PFSK-1 (cell line): ENCODE measurements around the gene TP53RK.

Source experiments
- POLR2AphosphoS5 ChIP-seq: IDR thresholded peaks from 2 replicates; pipeline ENCODE4 v1.6.1; 2012; ENCODE audit warnings: low read depth, mild to moderate bottlenecking, control low read depth, low read length, moderate library complexity
- TF ChIP-seq, protein P1 (sequence below), 2 experiments: IDR thresholded peaks; 2 replicates each; pipeline versions ENCODE4 v1.6.1 to v1.8.0; 2011 to 2012; ENCODE audit warnings: low read depth in 2 of 2, low read length in 2 of 2, control low read depth in 1 of 2, inconsistent platforms in 1 of 2, mild to moderate bottlenecking in 1 of 2, moderate library complexity in 1 of 2; ENCODE audit not compliant: insufficient read depth in 1 of 2

DNA sequence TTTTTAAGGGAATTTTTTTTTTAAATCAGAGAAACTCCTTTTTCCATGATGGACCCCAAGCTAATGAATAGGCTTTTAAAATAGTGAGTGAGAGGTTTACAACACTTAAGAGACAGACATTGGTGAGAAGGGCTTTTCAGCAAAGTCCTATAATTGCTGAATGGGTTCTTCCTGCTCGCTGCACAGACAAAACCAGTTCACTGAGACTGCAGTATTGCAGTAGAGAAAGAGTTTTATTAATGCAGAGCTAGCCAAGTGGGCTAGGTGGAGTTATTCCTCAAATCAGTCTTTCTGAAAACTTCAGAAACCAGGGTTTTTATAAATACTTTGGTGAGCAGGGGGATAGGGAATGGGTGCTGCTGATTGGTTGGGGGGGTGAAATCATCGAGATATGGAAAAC, 17.0 kb upstream of the TP53RK start:
- TF ChIP-seq POLR2AphosphoS5: no peak
- TF ChIP-seq, protein P1, sequence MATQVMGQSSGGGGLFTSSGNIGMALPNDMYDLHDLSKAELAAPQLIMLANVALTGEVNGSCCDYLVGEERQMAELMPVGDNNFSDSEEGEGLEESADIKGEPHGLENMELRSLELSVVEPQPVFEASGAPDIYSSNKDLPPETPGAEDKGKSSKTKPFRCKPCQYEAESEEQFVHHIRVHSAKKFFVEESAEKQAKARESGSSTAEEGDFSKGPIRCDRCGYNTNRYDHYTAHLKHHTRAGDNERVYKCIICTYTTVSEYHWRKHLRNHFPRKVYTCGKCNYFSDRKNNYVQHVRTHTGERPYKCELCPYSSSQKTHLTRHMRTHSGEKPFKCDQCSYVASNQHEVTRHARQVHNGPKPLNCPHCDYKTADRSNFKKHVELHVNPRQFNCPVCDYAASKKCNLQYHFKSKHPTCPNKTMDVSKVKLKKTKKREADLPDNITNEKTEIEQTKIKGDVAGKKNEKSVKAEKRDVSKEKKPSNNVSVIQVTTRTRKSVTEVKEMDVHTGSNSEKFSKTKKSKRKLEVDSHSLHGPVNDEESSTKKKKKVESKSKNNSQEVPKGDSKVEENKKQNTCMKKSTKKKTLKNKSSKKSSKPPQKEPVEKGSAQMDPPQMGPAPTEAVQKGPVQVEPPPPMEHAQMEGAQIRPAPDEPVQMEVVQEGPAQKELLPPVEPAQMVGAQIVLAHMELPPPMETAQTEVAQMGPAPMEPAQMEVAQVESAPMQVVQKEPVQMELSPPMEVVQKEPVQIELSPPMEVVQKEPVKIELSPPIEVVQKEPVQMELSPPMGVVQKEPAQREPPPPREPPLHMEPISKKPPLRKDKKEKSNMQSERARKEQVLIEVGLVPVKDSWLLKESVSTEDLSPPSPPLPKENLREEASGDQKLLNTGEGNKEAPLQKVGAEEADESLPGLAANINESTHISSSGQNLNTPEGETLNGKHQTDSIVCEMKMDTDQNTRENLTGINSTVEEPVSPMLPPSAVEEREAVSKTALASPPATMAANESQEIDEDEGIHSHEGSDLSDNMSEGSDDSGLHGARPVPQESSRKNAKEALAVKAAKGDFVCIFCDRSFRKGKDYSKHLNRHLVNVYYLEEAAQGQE (IDR thresholded peaks at IDR 0.05; ENCODE audit: insufficient read depth in 1 of 2, low read depth in 2 of 2, low read length in 2 of 2): no peak
